Activated naive CD4-positive, alpha-beta T cell treated with Interleukin-2 at 50 U/mL for 16 hours (primary cell): ENCODE results near the gene ACADSB.

Experiments used
- DNase-seq: peaks from one replicate; pipeline ENCODE4 v3.0.0-alpha.2; 2020

Gene ACADSB

GRCh38 chr10:123007558-123008354 is 1.1 kb upstream of the ACADSB start:
- peak; percentile 45 for DNase-seq

DNA sequence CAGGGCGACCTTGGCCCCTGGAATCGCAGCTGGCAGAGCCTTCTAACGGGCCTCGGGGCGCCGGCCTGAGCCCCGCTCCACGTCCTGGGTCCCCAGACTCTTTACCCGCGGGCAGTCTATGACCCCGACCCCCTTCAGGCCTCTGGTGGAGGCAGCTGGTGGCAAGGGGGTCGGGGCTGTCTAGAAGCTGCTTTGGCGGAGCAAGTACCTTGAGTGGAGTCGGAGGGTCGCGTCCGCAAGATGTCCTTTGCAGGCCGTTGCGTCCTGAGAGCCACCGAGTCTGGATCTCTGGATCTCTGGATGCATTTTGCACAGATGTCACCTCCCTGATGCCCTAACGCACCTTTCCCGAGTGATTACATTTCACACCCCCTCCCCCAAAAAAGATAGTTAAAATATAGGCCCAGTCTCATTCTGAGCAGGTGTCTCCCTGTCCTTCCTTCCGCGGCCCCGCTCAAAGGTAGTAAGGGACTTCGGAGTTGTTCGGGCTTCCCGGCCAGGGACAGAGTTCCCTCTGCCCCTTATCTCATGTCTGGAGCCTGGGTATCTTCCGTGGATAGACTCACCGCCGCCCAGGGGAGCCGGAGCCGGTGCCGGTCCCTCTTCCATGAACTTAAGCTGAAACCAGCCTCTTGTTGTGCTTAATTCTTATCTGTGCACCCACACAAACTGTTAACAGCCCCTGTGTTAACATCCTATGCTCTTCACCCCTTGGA is 457 bp downstream of the ACADSB start:
- DNase-seq: peak; percentile 14

DNA sequence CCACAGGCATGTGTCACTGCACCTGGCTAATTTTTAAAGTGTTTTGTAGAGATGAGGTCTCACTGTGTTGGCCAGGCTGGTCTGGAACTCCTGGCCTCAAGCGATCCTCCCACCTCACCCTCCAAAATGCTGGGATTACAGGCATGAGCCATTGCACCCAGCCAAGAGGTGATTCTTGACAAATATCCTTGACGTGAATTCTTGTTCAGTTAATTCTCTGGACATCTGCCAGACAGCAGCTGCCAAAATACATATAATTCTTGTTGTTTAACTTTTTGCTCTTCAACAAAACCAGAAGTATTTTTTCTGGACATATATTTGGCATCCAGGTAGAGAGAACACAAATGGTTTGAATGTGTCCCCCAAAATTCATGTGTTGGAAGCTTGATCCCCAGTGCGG is 3.2 kb downstream of the ACADSB start:
- DNase-seq: no peak

GRCh38 chr10:123013456-123014419 is 4.9 kb downstream of the ACADSB start:
- DNase-seq: no peak

DNA sequence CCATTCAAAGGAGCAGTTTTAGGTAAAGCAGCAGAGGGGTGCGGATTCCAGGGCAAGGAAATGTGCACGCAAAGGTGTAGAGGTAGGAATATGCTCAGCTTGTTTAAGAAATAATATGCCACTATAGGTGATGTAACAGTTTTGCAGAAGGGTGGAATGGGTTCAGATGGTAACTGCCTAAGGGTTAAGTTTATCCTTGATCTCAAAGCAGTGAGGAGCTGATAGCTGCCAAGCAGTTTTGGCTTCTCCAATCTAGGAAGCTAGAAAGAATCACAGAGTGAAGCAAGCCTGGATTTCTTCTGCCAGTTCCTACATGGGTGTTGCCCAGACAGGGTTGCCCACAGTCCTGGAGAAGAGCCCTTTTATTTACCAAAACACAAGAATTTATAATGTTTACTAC is 6.0 kb downstream of the ACADSB start:
- DNase-seq: no peak

DNA sequence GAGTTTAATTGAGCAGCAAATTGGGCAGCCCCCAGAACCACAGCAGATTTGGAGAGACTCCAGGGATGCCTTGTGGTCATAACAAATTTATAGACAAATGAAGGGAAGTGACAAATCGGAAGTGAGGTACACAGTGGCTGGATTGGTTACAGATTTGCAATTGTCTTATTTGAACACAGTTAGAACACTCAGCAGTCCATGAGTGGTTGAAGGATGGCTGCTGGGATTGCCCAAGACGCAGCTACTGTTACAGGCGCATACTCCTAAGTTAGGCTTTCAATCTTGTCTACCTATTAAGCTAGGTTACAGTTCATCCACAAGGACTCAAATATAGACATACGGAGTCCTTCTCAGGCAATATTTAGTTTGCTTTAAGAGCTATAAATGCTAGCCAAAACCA is 7.4 kb downstream of the ACADSB start:
- DNase-seq: no peak

GRCh38 chr10:123017421-123018165 is 8.8 kb downstream of the ACADSB start:
- no peak for DNase-seq

GRCh38 chr10:123018531-123018930 is 9.7 kb downstream of the ACADSB start:
- no peak for DNase-seq

- DNase-seq: no peak
Measured at GRCh38 chr10:123019264-123019663, 10.5 kb downstream of the ACADSB start.

DNA sequence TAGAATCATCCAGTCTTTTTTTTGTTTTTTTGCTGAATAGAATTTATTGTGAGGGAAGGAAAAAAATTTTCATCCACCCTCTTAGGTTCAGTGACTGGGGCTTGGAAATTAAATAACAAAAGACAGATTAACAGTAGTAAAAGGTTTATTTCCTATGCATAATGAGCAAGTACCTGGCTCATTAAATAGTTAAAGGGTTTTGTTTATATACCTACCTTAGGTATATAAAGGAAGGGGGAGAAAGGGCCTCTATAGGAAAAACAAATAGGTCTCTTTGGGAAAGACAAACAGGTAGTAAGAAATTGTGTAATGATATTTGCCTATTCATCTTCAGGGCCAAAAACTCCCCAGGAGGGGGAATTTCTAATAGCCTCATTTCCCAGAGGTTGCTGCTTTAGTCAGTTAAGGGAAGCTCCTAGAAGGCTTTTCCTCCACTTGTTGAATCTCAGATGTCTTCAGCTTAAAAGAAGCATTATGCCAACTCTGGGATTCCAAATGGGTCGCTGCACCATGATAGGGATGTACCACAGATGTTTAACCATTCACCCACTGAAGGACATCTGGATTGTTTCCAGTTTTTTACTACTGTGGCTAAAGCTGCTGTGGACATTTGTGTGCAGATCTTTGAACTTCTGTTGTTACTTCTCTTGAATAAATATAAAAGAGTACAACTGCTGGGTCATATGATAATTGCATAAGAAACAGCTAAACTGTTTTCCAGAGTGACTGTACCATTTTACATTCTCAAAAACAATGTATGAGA is 11.3 kb downstream of the ACADSB start:
- no peak for DNase-seq

- DNase-seq: no peak
Measured at GRCh38 chr10:123021517-123021916, 12.7 kb downstream of the ACADSB start.

- DNase-seq: no peak
Measured at GRCh38 chr10:123024540-123024939, 15.7 kb downstream of the ACADSB start.

DNA sequence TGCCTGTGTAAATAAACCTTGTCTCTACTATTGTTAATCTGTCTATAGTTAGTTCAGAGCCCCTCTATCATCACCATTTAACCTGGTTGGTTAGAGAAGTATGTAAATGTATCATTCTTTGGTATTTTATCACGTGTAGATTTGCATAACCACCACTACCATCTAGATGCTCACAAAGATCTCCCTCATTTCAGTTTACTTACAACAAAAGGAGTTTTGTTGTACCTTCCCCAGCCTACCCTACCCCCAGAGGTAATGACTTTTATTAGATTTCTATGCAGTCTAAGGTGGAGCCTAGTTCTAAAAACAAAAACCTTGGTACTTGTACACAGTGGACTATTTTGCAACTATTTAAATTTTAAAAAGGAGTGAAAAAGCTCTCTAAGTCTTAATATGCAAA is 17.5 kb downstream of the ACADSB start:
- no peak for DNase-seq

GRCh38 chr10:123027861-123028260 is 19.1 kb downstream of the ACADSB start:
- no peak for DNase-seq

- DNase-seq: no peak
Measured at GRCh38 chr10:123031124-123031523, 22.3 kb downstream of the ACADSB start.

DNA sequence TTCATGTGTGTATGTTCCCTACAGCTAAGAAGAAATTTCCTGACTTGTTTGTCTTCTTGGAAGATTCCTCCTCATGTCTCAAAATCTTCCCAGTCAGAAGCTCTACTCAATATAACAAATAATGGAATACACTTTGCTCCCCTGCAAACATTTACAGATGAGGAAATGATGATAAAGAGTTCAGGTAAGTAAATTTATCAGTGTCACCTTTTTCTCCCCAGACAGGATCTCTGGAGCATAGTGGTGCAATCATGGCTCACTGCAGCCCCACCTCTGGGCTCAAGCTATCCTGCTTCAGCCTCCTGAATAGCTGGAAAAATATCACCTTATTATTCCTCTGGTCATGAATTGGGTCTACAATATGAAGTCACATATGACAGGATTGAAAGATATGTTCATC is 25.5 kb downstream of the ACADSB start:
- DNase-seq: no peak

- DNase-seq: no peak
Measured at GRCh38 chr10:123035467-123036086, 26.8 kb downstream of the ACADSB start.

DNA sequence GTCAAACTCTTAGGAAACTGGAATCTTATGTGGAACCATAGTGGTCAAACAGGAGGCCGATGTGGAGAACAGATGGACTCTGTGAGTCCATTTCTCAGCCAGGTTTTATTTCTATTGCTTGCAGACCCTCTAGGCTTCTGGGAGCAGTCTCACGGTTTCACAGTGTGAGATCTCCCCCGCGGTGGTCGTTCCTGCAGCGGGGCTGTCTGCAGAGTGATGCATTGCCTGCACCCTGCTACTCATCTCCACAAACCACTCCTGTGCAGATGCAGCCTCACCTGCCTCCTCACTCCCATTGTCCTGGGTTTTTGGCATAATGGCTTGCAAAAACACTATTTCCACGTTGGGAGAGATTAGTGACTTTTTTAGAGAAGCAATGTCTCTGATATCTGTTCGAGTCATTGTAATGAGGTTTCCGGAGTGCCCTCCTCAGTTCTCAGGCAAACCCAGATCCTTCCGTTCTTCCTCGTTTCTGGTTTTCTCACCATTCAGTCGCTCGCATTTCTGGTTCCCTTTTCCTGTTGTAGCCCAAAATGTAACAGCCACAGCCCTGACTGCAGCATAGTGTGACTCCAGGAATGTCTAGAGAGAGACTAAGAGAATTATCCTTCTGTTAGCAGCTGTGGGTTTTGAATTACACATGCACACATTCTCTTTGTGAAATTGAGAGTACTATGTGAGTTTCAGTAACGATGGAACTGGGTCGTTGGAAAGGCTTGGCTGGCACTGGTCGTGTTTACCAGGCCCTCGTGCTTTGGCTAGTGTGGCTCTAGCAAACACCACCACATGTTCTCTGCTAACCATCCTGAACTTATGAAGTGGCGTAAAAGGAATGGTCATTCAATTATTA is 30.2 kb downstream of the ACADSB start:
- no peak for DNase-seq

DNA sequence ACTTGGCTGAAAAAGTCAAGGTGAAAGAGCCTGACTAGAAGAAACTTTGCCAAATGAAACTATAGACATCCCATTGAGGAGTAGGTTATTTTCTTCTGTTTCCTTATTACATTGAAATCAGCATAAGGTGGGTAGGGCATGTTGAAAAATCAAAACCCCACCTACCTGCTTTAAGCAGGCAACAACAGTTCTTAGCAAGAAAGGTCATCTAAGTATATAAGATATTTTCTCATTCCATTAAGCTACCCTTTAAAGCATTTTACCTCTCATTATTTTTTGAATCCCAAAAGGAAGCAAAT is 30.8 kb downstream of the ACADSB start:
- DNase-seq: no peak

- no peak for DNase-seq
Measured at GRCh38 chr10:123042708-123043408, 34.1 kb downstream of the ACADSB start.
